Psoas muscle (tissue), 8 donors: ENCODE data around the gene ICE2. TPM values are rescaled to one million over a fixed set of nuclear protein-coding genes. Genes with fewer than 3 reads are reported as not detected.

Experiments used
- ATAC-seq, 4 donors: fragments of 200-7000 bp; cut with Tn5 transposase; one replicate each; pipeline ENCODE4 v1.9.1; 2020; ENCODE audit warnings: moderate library complexity in 3 of 4, mild to moderate bottlenecking in 2 of 4
- DNase-seq, 2 donors: peaks; one replicate each; pipeline ENCODE4 v3.0.0-alpha.2; 2020
- H3K27ac ChIP-seq: fragments of 200-600 bp; one replicate; pipeline ENCODE4 v1.8.0; 2022
- H3K27me3 ChIP-seq, 3 donors: fragments of 200-600 bp in 1 of 3; one replicate each; pipeline versions ENCODE4 v1.6.1 to v1.8.0; 2013 to 2022; ENCODE audit warnings: low read length in 2 of 3, mild to moderate bottlenecking in 2 of 3, moderate library complexity in 1 of 3; ENCODE audit not compliant: insufficient read depth in 3 of 3
- H3K36me3 ChIP-seq, 2 donors: fragments of 200-600 bp in 1 of 2; one replicate each; pipeline versions ENCODE4 v1.6.1 to v1.8.0; 2013 to 2022; ENCODE audit warnings: low read depth in 1 of 2, mild to moderate bottlenecking in 1 of 2, moderate library complexity in 1 of 2; ENCODE audit not compliant: insufficient read depth in 1 of 2
- H3K4me1 ChIP-seq: fragments of 200-600 bp; one replicate; pipeline ENCODE4 v1.8.0; 2022
- H3K4me3 ChIP-seq: fragments of 200-600 bp; one replicate; pipeline ENCODE4 v1.8.0; 2022; ENCODE audit warnings: mild to moderate bottlenecking
- H3K9me3 ChIP-seq: fragments of 200-600 bp; one replicate; pipeline ENCODE4 v1.8.0; 2022
- WGBS, 3 donors: extraction: QIAGEN DNeasy Blood & Tissue Kit; methylation state at CpG; one replicate each; pipeline versions ENCODE4 v1.1.6 to v1.1.7; 2013; 5-methylcytosine and 5-hydroxymethylcytosine counted together
- intact Hi-C, 2 donors: fragments of 100-400 bp; cut with DNase I; formaldehyde crosslinking; loops; one replicate each; pipeline versions ENCODE4 v1.11.0 to v1.14.2; 2022
- polyA plus RNA-seq, 3 donors: library from polyadenylated mRNA; stranded (reverse); fragments of 200-250 nt; gene quantifications; one replicate each; pipeline ENCODE4 v1.2.3, GENCODE V29; 2013
- total RNA-seq, 4 donors: library from RNA; stranded (reverse); fragmentation: NEBNext Ultra II Directional in 2 of 4; extraction: Animal tissue kit (Norgen Biotek cat#: 25700) in 2 of 4; gene quantifications; one replicate each; pipeline versions ENCODE4 v1.2.1 to v1.2.4, GENCODE V29; 2021 to 2023
- TF ChIP-seq, protein P1 (sequence below): fragments of 200-600 bp; IDR thresholded peaks from one replicate; pipeline ENCODE4 v1.8.0; 2022; ENCODE audit warnings: antibody characterized with exemption
- donor health status: healthy with polysubstance abuse.
- donor health status: DM: no; HTN: no; CAD: no; lungs with moderate emphysema.
- donor health status: Bipolar disorder and iron deficiency.
- donor health status: healthy.
- donor health status: DM: yes; HTN: yes; CAD: no.
- donor health status: DM: no; HTN: no; CAD: no.
- donor health status: DM: no; HTN: no; CAD: no.
- donor health status: DM: yes; HTN: yes; CAD: no.

ICE2 gene
- total and polyA plus RNA-seq, 7 donors: 5.2 to 25.9 (median 20.0) TPM

- ATAC-seq: no peak
- Histone ChIP-seq H3K36me3 (peaks cover 0 to 6% of the 10 kb centered on the region in 2 donors), H3K4me3 (no peak overlapping the region), H3K4me1 (peaks cover 31% of the 10 kb centered on the region), H3K27ac (no peak overlapping the region), H3K9me3 (no peaks in the 10 kb centered on the region), H3K27me3 (no peaks in the 10 kb centered on the region)
- intact Hi-C loops: no loop called here
- 65 to 77% (median 66%) methylated on average over 1 of the region's 1 CpG for WGBS, 3 donors
- DNase-seq: no peak
- TF ChIP-seq, protein P1, sequence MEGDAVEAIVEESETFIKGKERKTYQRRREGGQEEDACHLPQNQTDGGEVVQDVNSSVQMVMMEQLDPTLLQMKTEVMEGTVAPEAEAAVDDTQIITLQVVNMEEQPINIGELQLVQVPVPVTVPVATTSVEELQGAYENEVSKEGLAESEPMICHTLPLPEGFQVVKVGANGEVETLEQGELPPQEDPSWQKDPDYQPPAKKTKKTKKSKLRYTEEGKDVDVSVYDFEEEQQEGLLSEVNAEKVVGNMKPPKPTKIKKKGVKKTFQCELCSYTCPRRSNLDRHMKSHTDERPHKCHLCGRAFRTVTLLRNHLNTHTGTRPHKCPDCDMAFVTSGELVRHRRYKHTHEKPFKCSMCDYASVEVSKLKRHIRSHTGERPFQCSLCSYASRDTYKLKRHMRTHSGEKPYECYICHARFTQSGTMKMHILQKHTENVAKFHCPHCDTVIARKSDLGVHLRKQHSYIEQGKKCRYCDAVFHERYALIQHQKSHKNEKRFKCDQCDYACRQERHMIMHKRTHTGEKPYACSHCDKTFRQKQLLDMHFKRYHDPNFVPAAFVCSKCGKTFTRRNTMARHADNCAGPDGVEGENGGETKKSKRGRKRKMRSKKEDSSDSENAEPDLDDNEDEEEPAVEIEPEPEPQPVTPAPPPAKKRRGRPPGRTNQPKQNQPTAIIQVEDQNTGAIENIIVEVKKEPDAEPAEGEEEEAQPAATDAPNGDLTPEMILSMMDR: no peak
Observed at GRCh38 chr15:60480149-60480548, 1.2 kb upstream of the ICE2 start.

DNA sequence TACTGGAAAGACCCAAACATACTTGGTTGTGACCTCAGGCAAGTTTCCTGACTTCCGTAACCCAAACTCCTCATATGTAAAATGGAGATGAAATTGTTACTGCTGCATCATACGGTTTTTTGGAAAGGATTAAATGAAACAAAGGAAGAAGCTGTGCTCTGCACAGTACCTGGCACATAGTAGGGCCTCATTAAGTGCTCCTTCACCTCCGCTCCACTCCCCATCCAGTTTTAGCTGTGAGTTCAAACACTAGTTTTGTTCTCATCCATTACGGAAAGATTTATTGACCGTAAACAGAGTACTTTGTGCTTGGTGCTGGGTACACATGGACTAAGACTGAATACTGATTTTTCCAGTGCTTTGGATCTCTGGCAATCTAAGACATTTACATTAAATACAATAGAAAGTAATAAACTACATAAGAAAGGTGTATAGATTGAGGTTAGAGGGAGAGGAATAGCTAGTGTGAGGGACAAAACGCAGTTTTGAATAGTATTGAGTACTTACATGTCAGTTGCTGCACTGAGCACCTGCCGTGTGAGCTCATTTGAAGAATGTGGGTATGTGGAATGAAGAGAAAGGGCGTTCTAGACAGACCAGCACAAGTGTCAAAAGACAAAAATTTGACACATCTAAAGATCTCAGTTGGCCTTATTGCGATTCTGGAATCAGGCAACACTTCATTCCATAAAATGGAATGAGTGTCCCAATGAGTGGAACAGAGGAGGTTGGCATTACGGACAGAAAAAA, 594 bp upstream of the ICE2 start:
- peak overlapping the region; percentile 89 for H3K4me3 ChIP-seq
- H3K4me1 ChIP-seq: peaks cover 31% of the 10 kb centered on the region
- peak overlapping the region; percentile 94 for H3K27ac ChIP-seq
- peaks cover 0 to 12% of the 10 kb centered on the region in 2 donors for H3K36me3 ChIP-seq
- DNase-seq (no peak), ATAC-seq (peak in 2 of 4 donors; percentile 2 to 3)
- 23 to 34% (median 24%) methylated on average over 10 of the region's 10 CpGs for WGBS, 3 donors
- H3K27me3 ChIP-seq: no peaks in the 10 kb centered on the region
- intact Hi-C loops: loop anchor here in 1 of 2 donors (5.0 kb wide), 1 partner anchor 107 kb away; no protein-coding TSS in a partner anchor
- H3K9me3 ChIP-seq: no peaks in the 10 kb centered on the region
- TF ChIP-seq, protein P1: no peak

GRCh38 chr15:60477916-60478565, 901 bp downstream of the ICE2 start:
- H3K9me3 ChIP-seq: no peaks in the 10 kb centered on the region
- no peak for DNase-seq
- H3K27ac ChIP-seq: peak overlapping the region; percentile 94
- intact Hi-C loops: loop anchor here in 1 of 2 donors (5.0 kb wide), 1 partner anchor 106 kb away; no protein-coding TSS in a partner anchor
- TF ChIP-seq, protein P1: no peak
- peak overlapping the region; percentile 89 for H3K4me3 ChIP-seq
- peaks cover 31% of the 10 kb centered on the region for H3K4me1 ChIP-seq
- peak; percentile 37 to 58 (median 44) for ATAC-seq
- 3 to 4% (median 3%) methylated on average over 9 of the region's 9 CpGs for WGBS, 3 donors
- H3K27me3 ChIP-seq: no peaks in the 10 kb centered on the region
- H3K36me3 ChIP-seq: peaks cover 0 to 27% of the 10 kb centered on the region in 2 donors

DNA sequence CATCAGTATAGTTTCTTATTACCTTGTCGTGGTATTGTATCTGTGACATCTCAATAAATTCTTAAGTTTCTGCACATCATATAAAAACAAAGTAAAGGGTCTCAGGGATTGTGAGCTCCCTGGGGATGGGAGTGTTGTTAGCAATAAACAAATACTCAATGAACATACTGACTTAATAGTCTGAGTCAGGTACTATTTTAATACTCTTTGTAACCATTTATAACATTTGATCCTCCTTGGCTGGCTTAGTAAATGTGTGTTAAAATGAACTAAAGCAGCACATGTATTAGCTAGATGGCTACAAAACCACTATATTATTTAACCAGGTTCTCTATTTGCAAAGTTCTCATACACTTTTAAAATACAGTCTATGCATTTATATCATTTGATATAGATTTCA, 1.8 kb downstream of the ICE2 start:
- intact Hi-C loops: loop anchor here in 1 of 2 donors (5.0 kb wide), 1 partner anchor 105 kb away; no protein-coding TSS in a partner anchor
- Histone ChIP-seq H3K9me3 (no peaks in the 10 kb centered on the region), H3K36me3 (peaks cover 0 to 35% of the 10 kb centered on the region in 2 donors), H3K27ac (peak overlapping the region; percentile 94), H3K27me3 (no peaks in the 10 kb centered on the region), H3K4me1 (peaks cover 31% of the 10 kb centered on the region), H3K4me3 (peak overlapping the region; percentile 89)
- TF ChIP-seq, protein P1: no peak
- ATAC-seq (peak; percentile 48 to 68 (median 56)), DNase-seq (no peak)
- 37 to 48% (median 46%) methylated on average over 1 of the region's 1 CpG for WGBS, 3 donors
